ENCODE results near the gene CYFIP1.

CYFIP1 gene

GRCh38 chr15:22968366-22968765 lies 11.8 kb downstream of the CYFIP1 start:
- DNase-seq (ENCODE audit: low read depth, low spot score): no peak

GRCh38 chr15:22967084-22967770 lies 12.9 kb downstream of the CYFIP1 start:
- no peak for DNase-seq (ENCODE audit: low read depth, low spot score)

- DNase-seq (ENCODE audit: low read depth, low spot score): no peak
Measured at GRCh38 chr15:22966321-22967083, 13.7 kb downstream of the CYFIP1 start.

GRCh38 chr15:22963641-22964040 lies 16.5 kb downstream of the CYFIP1 start:
- DNase-seq (ENCODE audit: low read depth, low spot score): no peak

- no peak for DNase-seq (ENCODE audit: low read depth, low spot score)
Measured at GRCh38 chr15:22962611-22963010, 17.6 kb downstream of the CYFIP1 start.

GRCh38 chr15:22961762-22962161 lies 18.4 kb downstream of the CYFIP1 start:
- DNase-seq (ENCODE audit: low read depth, low spot score): no peak

GRCh38 chr15:22960556-22960955 lies 19.6 kb downstream of the CYFIP1 start:
- DNase-seq (ENCODE audit: low read depth, low spot score): no peak

- DNase-seq (ENCODE audit: low read depth, low spot score): no peak
Measured at GRCh38 chr15:22960126-22960525, 20.0 kb downstream of the CYFIP1 start.

GRCh38 chr15:22959321-22960101 lies 20.7 kb downstream of the CYFIP1 start:
- no peak for DNase-seq (ENCODE audit: low read depth, low spot score)

- DNase-seq (ENCODE audit: low read depth, low spot score): no peak
Measured at GRCh38 chr15:22958487-22959280, 21.5 kb downstream of the CYFIP1 start.

GRCh38 chr15:22956978-22957260 lies 23.2 kb downstream of the CYFIP1 start:
- no peak for DNase-seq (ENCODE audit: low read depth, low spot score)

- no peak for DNase-seq (ENCODE audit: low read depth, low spot score)
Measured at GRCh38 chr15:22956257-22956977, 23.8 kb downstream of the CYFIP1 start.

- DNase-seq (ENCODE audit: low read depth, low spot score): no peak
Measured at GRCh38 chr15:22955544-22956119, 24.5 kb downstream of the CYFIP1 start.

GRCh38 chr15:22954798-22955543 lies 25.2 kb downstream of the CYFIP1 start:
- DNase-seq (ENCODE audit: low read depth, low spot score): no peak

GRCh38 chr15:22954326-22954725 lies 25.8 kb downstream of the CYFIP1 start:
- no peak for DNase-seq (ENCODE audit: low read depth, low spot score)

GRCh38 chr15:22952796-22953579 lies 27.2 kb downstream of the CYFIP1 start:
- DNase-seq (ENCODE audit: low read depth, low spot score): peak; percentile 26

- DNase-seq (ENCODE audit: low read depth, low spot score): no peak
Measured at GRCh38 chr15:22951381-22952280, 28.5 kb downstream of the CYFIP1 start.

GRCh38 chr15:22951031-22951380 lies 29.2 kb downstream of the CYFIP1 start:
- no peak for DNase-seq (ENCODE audit: low read depth, low spot score)
